Activated T-helper 1 cell treated with anti-CD3 and anti-CD28 coated beads, Interleukin-2, amount 50 U/mL, for 16 hours (primary cell): ENCODE measurements around the gene PSME1.
A peak's percentile ranks its signal among the peaks of the same experiment; 100 is the strongest.
"Not testable (repeated sequence)": the region's sequence is repeated elsewhere in the genome, so short reads cannot be mapped to it uniquely, and the experiment has no call there.

Source experiments
- DNase-seq, 2 donors: peaks; one replicate each; pipeline ENCODE4 v3.0.0-alpha.2; 2020; ENCODE audit warnings: low read depth in 1 of 2, low spot score in 1 of 2

PSME1 gene

DNA sequence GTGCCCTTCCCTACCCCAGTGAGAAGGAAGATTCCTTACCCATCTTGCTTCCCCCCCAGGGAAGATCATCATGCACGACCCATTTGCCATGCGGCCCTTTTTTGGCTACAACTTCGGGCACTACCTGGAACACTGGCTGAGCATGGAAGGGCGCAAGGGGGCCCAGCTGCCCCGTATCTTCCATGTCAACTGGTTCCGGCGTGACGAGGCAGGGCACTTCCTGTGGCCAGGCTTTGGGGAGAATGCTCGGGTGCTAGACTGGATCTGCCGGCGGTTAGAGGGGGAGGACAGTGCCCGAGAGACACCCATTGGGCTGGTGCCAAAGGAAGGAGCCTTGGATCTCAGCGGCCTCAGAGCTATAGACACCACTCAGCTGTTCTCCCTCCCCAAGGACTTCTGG is 32.5 kb upstream of the PSME1 start:
- DNase-seq, result no peak

- not testable (repeated sequence) for DNase-seq
These were observed 30.3 kb upstream of the PSME1 start for GRCh38 chr14:24105609-24106239.

DNA sequence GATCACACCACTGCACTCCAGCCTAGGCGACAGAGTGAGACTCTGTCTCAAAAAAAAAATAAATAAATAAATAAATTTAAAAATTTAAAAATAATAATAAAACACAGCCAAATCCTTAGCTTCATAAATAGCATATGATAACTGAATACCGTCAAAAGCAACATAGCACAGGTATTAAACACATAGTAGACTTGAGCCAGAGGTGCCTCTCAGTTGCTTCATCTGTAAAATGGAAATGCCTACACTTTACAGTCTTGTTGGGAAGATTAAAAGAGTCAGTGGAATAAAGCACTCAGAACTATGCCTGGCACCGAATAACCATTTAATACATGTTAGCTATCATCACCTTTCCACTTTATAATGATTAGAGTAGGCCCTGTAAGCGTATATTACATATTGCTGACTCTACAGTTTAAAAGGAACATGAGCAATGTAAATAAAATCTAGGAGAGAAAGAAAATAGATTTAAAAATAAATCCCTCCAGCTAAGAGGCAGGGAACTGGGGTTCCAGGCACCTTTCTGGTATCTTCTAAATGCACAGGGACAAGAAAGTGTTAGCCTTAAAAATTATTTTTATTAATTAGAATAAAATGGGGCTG is 29.2 kb upstream of the PSME1 start:
- DNase-seq, result no peak

DNA sequence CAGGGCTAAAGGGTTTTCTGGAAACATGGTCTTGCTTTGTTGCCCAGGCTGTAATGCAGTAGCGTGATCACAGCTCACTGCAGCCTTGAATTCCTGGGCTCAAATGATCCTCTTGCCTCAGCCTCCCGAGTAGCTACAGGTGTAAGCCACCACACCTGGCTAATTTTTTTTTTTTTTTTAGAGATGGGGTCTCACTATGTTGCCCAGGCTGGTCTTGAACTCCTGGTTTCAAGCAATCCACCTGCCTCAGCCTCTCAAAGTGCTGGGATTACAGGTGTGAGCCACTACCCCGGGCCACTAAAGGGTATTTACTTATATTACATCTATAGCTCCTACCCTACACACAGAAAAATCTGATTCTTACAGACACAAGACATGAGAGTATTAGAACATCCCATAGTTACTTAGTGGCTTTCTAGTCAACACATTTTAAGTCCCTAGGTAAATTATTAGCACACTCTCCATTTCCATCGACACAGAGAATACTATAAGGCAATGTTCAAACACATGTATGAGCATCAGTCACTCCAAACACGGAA is 27.6 kb upstream of the PSME1 start:
- DNase-seq, result no peak

DNA sequence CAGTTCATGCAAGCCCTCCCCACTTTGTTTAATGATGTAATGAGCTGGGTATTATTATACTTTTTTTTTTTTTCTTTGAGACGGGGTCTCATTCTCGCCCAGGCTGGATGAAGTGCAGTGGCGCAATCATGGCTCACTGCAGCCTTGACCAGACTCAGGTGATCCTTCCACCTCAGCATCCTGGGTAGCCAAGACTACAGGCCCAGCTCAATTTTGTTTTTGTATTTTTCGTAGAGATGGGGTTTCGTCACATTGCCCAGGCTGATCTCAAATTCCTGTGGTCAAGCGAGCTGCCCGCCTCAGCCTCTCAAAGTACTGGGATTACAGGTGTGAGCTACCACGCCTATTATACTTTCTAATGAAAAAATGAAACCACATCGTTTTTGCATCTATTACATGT is 25.9 kb upstream of the PSME1 start:
- DNase-seq, result no peak

DNA sequence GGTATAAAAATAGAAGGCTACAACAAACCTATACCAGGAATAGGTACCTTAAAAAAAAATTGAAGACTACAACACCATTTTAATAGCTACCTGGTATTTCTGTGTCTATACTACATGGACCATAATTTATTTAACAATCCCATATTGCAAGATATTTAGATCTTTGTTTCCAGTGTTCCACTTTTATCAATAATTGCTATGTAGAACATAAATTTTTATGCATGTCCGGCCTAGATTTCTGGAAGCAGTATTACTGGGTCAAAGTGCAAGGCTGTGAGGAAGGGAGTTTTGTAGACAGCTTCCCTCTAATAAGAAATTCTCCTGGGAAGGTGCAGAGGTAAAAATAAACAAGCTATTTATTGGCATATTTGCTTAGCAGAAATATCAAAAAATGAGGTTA is 25.5 kb upstream of the PSME1 start:
- no peak for DNase-seq

DNA sequence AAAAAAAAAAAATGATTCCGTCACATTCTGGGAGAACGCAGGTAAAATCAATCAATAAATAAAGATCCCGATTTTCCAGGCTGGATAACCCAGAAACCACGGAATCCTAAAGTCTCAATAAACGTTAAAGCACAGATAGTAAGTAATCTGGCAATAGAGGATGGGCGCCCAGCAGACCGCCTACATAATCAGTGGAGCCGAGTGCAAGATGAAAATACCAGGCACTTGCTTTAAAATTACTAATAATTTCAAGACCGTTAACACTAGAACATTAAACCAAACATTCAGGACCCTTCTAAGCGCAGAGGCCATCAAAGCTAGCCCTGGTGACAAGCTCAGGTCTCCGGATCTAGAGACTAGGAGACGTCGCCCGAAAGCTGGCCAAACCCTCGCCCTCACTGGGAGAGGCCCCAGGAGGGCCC is 22.6 kb upstream of the PSME1 start:
- no peak for DNase-seq

DNA sequence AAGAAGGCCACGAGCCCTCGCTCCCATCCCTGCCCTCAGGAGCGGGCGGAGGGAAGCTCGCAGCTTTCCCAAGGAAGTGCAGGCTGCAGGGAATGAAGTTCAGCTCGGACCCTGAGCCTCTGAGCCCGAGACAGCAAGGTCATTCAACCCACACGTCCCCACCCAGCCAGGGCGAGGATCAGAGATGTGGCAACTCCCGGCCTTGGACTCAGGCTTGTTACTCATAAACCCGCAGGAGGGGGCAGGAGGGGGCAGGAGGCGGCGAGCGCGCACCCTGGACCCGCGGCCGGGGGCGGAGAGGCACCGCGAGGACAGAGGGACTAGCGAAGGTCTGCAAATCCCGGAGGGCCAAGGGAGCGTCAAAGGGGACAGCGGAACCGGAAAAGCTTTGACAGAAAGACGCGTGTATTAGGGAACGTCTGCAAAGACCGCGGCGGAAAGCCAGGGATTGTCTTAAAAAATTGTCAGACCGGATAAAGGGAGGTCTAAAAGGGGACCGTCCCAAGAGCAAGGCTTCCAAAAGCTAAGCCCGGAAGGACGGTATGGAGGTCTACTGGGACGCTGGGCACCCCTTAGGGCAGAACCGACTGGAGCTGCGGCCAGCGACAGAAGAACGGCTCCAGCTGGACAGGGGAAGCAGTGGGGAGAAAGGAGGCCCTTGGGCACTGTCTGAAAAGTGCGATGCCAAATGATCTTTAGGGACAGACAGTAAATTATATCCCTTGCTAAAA is 22.0 kb upstream of the PSME1 start:
- DNase-seq, result peak; percentile 54 to 59

- DNase-seq, result peak; percentile 93 to 96
These were observed 21.2 kb upstream of the PSME1 start, which contains the start of the genes DCAF11 and NRL for GRCh38 chr14:24114532-24115421. Gene DCAF11 (plus strand): TSS chr14:24114777. CDS start chr14:24115595, 818 bp downstream. Gene NRL (minus strand): TSS chr14:24114949. CDS start chr14:24082848, 32,101 bp downstream.

DNA sequence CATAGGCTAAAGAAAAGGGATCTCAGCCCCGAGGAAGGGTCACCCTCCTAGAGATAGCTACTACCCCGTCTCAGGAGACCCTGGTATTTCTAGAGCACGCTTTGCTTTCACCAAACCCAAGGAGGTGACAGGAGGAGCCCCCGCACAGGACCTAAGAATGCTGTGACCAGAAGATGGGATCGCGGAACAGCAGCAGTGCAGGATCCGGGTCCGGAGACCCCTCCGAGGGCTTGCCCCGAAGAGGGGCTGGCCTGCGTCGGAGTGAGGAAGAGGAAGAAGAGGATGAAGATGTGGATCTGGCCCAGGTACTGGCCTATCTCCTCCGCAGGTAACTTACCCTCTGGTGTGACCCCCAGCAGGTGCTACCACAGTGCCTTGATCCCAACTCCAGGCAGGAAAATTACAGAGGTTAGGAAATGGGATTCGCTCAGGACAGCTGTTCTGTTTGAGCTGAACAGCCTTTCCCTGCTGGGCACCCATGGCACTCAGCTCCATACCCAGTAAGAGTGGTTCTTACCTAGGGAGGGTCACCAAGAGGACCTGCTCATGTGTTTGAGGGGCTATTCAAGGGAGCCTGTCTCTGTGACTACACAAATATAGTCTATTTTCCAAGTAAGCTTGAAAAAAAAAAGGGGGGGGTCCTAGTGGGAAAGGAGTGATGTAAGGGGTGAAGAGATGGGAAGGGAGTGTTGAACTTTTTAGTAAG is 20.4 kb upstream of the PSME1 start:
- no peak for DNase-seq

DNA sequence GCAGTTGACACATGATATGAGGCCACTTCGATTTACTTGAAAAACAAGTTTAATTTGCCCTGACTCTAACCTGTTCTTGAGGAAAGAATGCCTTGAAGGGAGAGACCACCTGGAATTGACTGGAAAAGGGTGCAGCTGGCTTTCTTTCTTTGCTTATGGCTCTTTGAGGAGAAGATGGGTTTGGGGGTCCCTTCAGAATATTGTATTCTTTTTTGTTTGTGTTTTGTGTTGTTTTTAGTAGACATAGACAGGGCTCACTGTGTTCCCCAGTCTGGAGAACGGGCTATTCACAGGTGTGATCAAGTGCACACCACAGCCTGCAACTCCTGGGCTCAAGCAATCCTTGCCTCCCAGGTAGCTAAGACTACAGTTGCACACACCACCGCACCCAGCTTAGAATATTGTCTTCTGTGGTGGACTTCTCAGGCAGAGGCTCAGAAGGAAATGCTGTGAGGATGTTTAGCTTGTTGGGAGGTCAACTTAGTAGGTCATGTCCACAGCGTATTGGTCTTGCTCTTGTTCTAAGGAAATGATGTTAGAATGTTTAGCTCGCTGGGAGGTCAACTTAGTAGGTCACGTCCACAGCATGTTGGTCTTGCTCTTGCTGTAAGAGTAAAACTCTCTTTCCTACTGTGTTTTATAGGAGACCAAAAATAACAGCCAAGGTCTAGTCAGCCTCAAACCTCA is 19.7 kb upstream of the PSME1 start:
- DNase-seq, result no peak

- DNase-seq, result no peak
These were observed 18.8 kb upstream of the PSME1 start for GRCh38 chr14:24117179-24117578.

DNA sequence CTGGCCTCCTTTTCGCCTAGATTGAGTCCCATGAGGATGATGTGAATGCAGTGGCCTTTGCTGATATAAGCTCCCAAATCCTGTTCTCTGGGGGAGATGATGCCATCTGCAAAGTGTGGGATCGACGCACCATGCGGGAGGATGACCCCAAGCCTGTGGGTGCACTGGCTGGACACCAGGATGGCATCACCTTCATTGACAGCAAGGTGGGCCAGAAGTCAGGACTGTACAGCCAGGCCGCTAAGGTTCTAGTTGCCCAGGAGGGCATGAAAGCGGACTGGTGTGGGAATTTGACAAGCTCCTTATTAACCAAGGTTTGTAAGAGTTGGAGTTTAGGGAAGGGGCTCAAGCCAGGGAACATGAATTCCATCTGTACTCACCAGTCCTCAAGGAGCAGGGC is 16.3 kb upstream of the PSME1 start:
- no peak for DNase-seq

DNA sequence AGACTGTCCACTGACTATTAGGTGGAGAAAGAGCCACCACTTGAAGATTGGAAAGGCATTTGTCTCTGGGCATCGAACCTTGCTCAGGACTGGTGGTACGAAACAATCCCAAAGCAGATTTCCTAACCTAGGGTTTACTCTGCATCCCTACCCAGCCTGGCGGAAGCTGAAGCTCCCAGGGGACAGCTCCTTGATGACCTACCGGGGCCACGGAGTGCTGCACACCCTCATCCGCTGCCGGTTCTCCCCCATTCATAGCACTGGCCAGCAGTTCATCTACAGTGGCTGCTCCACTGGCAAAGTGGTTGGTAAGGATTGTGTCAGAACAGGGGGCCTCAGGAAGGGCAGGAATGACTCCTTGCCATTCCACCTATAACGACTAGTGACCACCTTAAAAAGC is 14.8 kb upstream of the PSME1 start:
- no peak for DNase-seq

DNA sequence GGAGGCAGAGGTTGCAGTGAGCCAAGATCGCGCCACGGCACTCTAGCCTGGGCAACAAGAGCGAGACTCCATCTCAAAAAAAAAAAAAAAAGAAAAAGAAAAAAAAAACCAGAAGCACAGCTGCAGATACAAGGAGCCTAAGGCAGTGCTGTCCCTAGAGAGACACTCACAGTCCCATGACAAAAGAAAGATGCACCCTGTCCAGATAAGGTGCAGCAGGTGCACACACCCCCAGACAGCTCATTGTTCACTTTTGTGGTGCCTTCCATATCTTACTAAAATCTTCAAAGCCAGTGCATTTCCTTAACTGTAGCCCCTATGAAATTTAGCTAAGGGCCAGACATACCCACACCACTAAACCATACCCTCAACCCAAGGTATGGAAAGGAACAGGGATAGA is 13.6 kb upstream of the PSME1 start:
- no peak for DNase-seq

GRCh38 chr14:24122898-24123297 is 13.1 kb upstream of the PSME1 start:
- DNase-seq, result no peak

DNA sequence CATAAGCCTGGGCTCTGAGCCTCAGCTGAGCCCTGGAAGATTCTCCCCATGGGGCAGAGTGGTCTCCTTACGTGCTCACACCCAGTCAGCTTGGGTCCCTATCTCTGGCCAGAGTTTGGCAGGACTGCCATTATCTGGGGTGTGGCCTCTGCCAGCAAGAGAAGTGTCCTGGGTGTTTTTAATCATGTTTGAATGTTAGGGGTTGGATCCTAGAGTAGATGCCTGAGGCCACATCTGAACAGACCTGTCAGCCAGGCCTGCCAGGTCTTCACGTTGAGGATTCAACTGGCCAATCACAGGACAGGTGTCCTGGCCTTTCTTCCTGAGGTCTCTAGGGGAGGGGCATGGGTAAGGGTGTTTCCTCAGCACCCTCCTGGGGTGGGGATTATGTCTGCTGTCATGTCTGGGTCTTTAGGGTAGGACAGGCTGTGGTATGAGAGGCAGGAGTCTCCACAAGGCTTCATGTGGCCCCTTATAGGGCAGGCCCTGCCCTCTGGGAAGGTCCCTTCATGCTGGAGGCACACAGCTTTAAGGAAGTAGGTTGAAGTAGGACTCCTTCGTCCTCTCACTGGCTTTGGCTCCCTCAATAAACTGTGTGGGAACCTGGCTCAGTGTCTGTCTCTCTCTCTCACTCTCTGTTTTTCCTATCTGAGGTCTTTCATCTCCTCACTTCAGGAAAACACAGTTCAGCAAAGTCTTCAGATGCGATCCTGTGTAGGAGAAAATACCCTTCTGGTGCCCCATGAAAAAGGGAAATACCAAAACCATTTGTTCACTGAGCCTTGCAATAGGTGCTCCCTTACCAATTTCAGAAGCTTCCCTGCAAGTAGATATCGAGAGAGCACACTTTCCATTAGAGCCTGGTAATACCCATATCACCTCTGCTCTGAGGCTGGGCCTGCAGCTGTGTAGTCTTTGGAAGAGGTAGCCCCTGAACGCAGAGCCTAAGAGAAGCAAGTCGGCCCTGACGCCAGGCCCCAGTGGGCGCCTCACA is 12.3 kb upstream of the PSME1 start:
- no peak for DNase-seq

DNA sequence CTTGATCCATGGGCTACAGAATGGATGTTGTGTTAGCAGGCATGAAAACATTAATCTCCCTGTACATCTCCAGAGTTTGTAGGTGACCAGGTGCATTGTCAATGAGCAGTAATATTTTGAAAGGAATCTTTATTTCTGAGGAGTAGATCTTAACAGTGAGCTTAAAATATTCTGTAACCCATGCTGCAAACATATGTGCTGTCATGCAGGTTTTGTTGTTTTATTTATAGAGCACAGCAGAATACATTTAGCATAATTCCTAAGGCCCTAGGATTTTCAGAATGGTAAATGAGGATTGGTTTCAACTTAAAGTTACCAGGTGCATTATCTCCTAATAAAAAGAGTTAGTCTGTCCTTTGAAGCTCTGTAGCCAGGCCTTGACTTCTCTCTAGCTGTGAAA is 9.1 kb upstream of the PSME1 start:
- DNase-seq, result no peak

GRCh38 chr14:24127673-24128072 is 8.3 kb upstream of the PSME1 start:
- no peak for DNase-seq
